K562 (cell line): ENCODE results near the gene EHBP1. TPM values are rescaled to one million over a fixed set of nuclear protein-coding genes. Genes with fewer than 3 reads are reported as not detected.

Experiments
- ARID1B ChIP-seq: fragments of 450-650 bp; IDR thresholded peaks from 2 replicates; pipeline ENCODE4 v1.6.1; 2016; ENCODE audit warnings: antibody characterized with exemption, mild to moderate bottlenecking, inconsistent platforms
- ATF3 ChIP-seq, 2 experiments: fragments of 450-650 bp in 1 of 2; sonication (generic) in 1 of 2; formaldehyde crosslinking in 1 of 2; IDR thresholded peaks in 1 of 2; conservative IDR thresholded peaks in 1 of 2; 2 replicates each; pipeline versions ENCODE4 v1.6.1 to v1.8.1; 2016 to 2023; ENCODE audit warnings: mild to moderate bottlenecking in 2 of 2, moderate library complexity in 2 of 2, inconsistent platforms in 1 of 2, missing genetic modification reagents in 1 of 2
- C11orf30 ChIP-seq: fragments of 450-650 bp; IDR thresholded peaks from 2 replicates; pipeline ENCODE4 v1.6.1; 2016; ENCODE audit warnings: low read depth, mild to moderate bottlenecking
- CBFA2T2 ChIP-seq: fragments of 450-650 bp; conservative IDR thresholded peaks from 2 replicates; pipeline ENCODE4 v1.6.1; 2017; ENCODE audit warnings: mild to moderate bottlenecking
- CBFA2T3 ChIP-seq: fragments of 450-650 bp; IDR thresholded peaks from 2 replicates; pipeline ENCODE4 v1.6.1; 2017
- CBX3 ChIP-seq, 2 experiments: IDR thresholded peaks; 1 replicate in 1 of 2; 2 replicates in 1 of 2; pipeline ENCODE4 v1.6.1; 2012; ENCODE audit warnings: inconsistent platforms in 2 of 2, low read length in 2 of 2, borderline replicate concordance in 1 of 2, control low read depth in 1 of 2
- CC2D1A ChIP-seq: fragments of 450-650 bp; IDR thresholded peaks from 2 replicates; pipeline ENCODE4 v1.6.1; 2017; ENCODE audit warnings: mild to moderate bottlenecking
- CHAMP1 ChIP-seq: fragments of 450-650 bp; IDR thresholded peaks from 2 replicates; pipeline ENCODE4 v1.6.1; 2016; ENCODE audit warnings: mild to moderate bottlenecking
- GATAD2B ChIP-seq: fragments of 450-650 bp; IDR thresholded peaks from 2 replicates; pipeline ENCODE4 v1.6.1; 2017; ENCODE audit warnings: mild to moderate bottlenecking, borderline replicate concordance
- JUND ChIP-seq, 2 experiments: IDR thresholded peaks; 2 replicates in 1 of 2; 3 replicates in 1 of 2; pipeline ENCODE4 v1.6.1; 2011; ENCODE audit warnings: borderline replicate concordance in 2 of 2, low read depth in 2 of 2, low read length in 2 of 2, improper control_type of control experiment in 1 of 2, missing biosample characterization in 1 of 2, missing genetic modification characterization in 1 of 2, missing genetic modification reagents in 1 of 2
- MAFF ChIP-seq: IDR thresholded peaks from 2 replicates; pipeline ENCODE4 v1.6.1; 2012; ENCODE audit warnings: low read length, improper control_type of control experiment
- MAFK ChIP-seq: IDR thresholded peaks from 2 replicates; pipeline ENCODE4 v1.6.1; 2011; ENCODE audit warnings: low read length, improper control_type of control experiment
- MEIS2 ChIP-seq: fragments of 450-650 bp; IDR thresholded peaks from 2 replicates; pipeline ENCODE4 v1.6.1; 2014; ENCODE audit warnings: mild to moderate bottlenecking; ENCODE audit not compliant: partially characterized antibody
- NFE2 ChIP-seq: IDR thresholded peaks from 2 replicates; pipeline ENCODE4 v1.6.1; 2014; ENCODE audit warnings: antibody characterized with exemption, low read depth
- POU5F1 ChIP-seq: fragments of 150-350 bp; IDR thresholded peaks from 2 replicates; pipeline ENCODE4 v1.6.1; 2014; ENCODE audit warnings: borderline replicate concordance, low read length, low read depth, mild to moderate bottlenecking; ENCODE audit not compliant: partially characterized antibody
- SLC30A9 ChIP-seq: fragments of 250-450 bp; sonication (Bioruptor Pico); IDR thresholded peaks from 2 replicates; pipeline ENCODE4 v1.8.0; 2022; ENCODE audit warnings: mild to moderate bottlenecking, moderate library complexity
- SOX6 ChIP-seq: fragments of 450-650 bp; IDR thresholded peaks from 2 replicates; pipeline ENCODE4 v1.6.1; 2014; ENCODE audit warnings: mild to moderate bottlenecking
- TCF3 ChIP-seq: sonication (generic); formaldehyde crosslinking; IDR thresholded peaks from 2 replicates; pipeline ENCODE4 v1.4.0; 2020; ENCODE audit warnings: mild to moderate bottlenecking, missing genetic modification reagents
- TRIM24 ChIP-seq, 2 experiments: fragments of 450-650 bp; IDR thresholded peaks; 2 replicates each; pipeline ENCODE4 v1.6.1; 2016
- TRIM28 ChIP-seq: fragments of 450-650 bp; IDR thresholded peaks from 2 replicates; pipeline ENCODE4 v1.6.1; 2017
- ZNF12 ChIP-seq: sonication (generic); formaldehyde crosslinking; IDR thresholded peaks from 2 replicates; pipeline ENCODE4 v1.4.0; 2020; ENCODE audit warnings: mild to moderate bottlenecking, missing genetic modification reagents
- ZNF586 ChIP-seq: fragments of 450-650 bp; formaldehyde crosslinking; conservative IDR thresholded peaks from 2 replicates; pipeline ENCODE4 v1.4.0; 2020; ENCODE audit warnings: mild to moderate bottlenecking, moderate library complexity
- ZNF592 ChIP-seq: fragments of 450-650 bp; IDR thresholded peaks from 2 replicates; pipeline ENCODE4 v1.6.1; 2017; ENCODE audit warnings: antibody characterized with exemption, mild to moderate bottlenecking
- polyA plus RNA-seq, 8 experiments: library from polyadenylated mRNA; depleted of rRNA in 4 of 8; stranded (reverse) in 5 of 8; unstranded in 3 of 8; fragments of >200 nt; fragmentation: Nextera tagmentation in 2 of 8; fragmentation: Illumina TruSeq in 1 of 8; extraction: Ambion mirVana in 2 of 8; extraction: Trizol in 1 of 8; gene quantifications; 2 replicates each; pipeline versions ENCODE4 v1.2.1 to v1.2.3, GENCODE V29; 2011 to 2014; ENCODE audit warnings: inconsistent platforms in 1 of 8, missing spikeins in 1 of 8
- total RNA-seq, 7 experiments: library from RNA; depleted of rRNA in 6 of 7; stranded (reverse); fragments of >200 nt in 6 of 7; fragmentation: Illumina TruSeq in 2 of 7; extraction: Trizol in 2 of 7; gene quantifications; 2 replicates each; pipeline versions ENCODE4 v1.2.1 to v1.2.3, GENCODE V29; 2011 to 2021; ENCODE audit warnings: low replicate concordance in 1 of 7

Gene EHBP1
- total and polyA plus RNA-seq, 9 of the 15 experiments (the other 6 are each of a cell fraction or from before 2014, with no cell fraction given), result 8.9 to 26.6 (median 19.3) TPM

- TF ChIP-seq CHAMP1, result peak; percentile 87
- peak; percentile 82 for TF ChIP-seq CBFA2T3
- TF ChIP-seq TRIM28, result 0 out of 2 replicates have a peak, but pooled peaks have one; percentile 36
- no peak for TF ChIP-seq ZNF12 (CRISPR knock-in tag)
- TF ChIP-seq ARID1B, result peak; percentile 88
- TF ChIP-seq ATF3 (IDR thresholded peaks at IDR 0.05), result peak; percentile 90
- no peak for TF ChIP-seq ATF3 (CRISPR knock-in tag; conservative IDR thresholded peaks at IDR 0.05)
- peak; percentile 65 for TF ChIP-seq CBFA2T2
- TF ChIP-seq NFE2, result peak; percentile 77
- peak; percentile 80 for TF ChIP-seq MEIS2
- peak; percentile 57 for TF ChIP-seq TCF3 (CRISPR knock-in tag)
- TF ChIP-seq SLC30A9 (CRISPR knock-in tag), result no peak
- peak; percentile 94 for TF ChIP-seq C11orf30
- no peak for TF ChIP-seq POU5F1
- peak; percentile 57; the same call in 1 of the 2 replicates for TF ChIP-seq CC2D1A
- TF ChIP-seq TRIM24 (IDR thresholded peaks at IDR 0.05), result peak; percentile 76 to 86; a peak in 3 of 4 replicates
- TF ChIP-seq ZNF592, result peak; percentile 20; the same call in 1 of the 2 replicates
- TF ChIP-seq JUND (IDR thresholded peaks at IDR 0.05; ENCODE audit: borderline replicate concordance, low read depth, low read length), result peak; percentile 89
- peak; percentile 92 for TF ChIP-seq JUND (tag; IDR thresholded peaks at IDR 0.05; ENCODE audit: borderline replicate concordance, low read depth, low read length)
- TF ChIP-seq CBX3 (IDR thresholded peaks at IDR 0.05; ENCODE audit: borderline replicate concordance in 1 of 2, low read length in 2 of 2), result peak in 1 of 2 experiments; percentile 15; a peak in 1 of 3 replicates
- 0 out of 2 replicates have a peak, but pooled peaks have one; percentile 53 for TF ChIP-seq GATAD2B
- TF ChIP-seq ZNF586, result no peak
- TF ChIP-seq MAFF, result peak; percentile 68
- TF ChIP-seq SOX6, result peak; percentile 80
- TF ChIP-seq MAFK, result peak; percentile 72; the same call in 1 of the 2 replicates
Measured at GRCh38 chr2:62920070-62920469, 214.6 kb downstream of the EHBP1 start (continued).
